Measurements from ENCODE around the gene TUFM.

The TUFM gene

DNA sequence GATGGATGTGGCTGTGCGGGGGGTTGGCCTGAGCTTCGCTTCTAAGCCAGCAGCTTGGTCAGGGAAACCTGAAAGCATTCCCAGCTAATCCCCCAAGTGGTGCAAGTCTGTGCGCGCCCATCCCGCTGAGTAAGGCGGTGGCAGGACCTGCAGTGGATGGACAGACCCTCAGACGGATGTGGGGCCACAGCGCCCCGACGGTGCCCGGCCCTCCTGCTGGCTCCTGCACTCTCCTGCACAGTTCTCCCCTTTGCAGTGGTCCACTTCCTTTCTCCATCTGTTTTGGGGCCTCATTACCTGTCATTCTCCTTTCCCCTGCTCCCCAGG, 34.4 kb upstream of the TUFM start:
- Histone ChIP-seq H3K27ac (replicated peaks; ENCODE audit: low read length) (peak overlapping the region; percentile 36), H3K4ac (ENCODE audit: low read length) (no peak overlapping the region), H3K4me2 (ENCODE audit: insufficient read depth, low read length, poor library complexity, severe bottlenecking) (peak overlapping the region; percentile 74), H3K4me3 (ENCODE audit: low read length in 2 of 2) (no peak overlapping the region), H3K14ac (ENCODE audit: low read length) (no peak overlapping the region), H2BK120ac (ENCODE audit: low read depth, low read length) (no peak overlapping the region), H4K8ac (ENCODE audit: low read depth, low read length) (peak overlapping the region; percentile 6), H3K9me3 (replicated peaks in 1 of 2; ENCODE audit: control insufficient read depth in 2 of 2, insufficient read depth in 1 of 2, low read depth in 1 of 2, low read length in 2 of 2) (no peaks in the 10 kb centered on the region), H2AK5ac (ENCODE audit: low read depth, low read length) (no peak overlapping the region), H2AFZ (ENCODE audit: low read length) (peak overlapping the region; percentile 82), H2BK12ac (ENCODE audit: low read length) (no peak overlapping the region), H3K18ac (ENCODE audit: low read length) (peak overlapping the region; percentile 96), H3K23ac (ENCODE audit: low read depth, low read length, poor library complexity) (peak overlapping the region; percentile 52), H4K91ac (ENCODE audit: low read depth, low read length, poor library complexity) (no peak overlapping the region), H3K79me1 (ENCODE audit: low read depth, low read length) (peaks cover 3% of the 10 kb centered on the region), H2BK5ac (ENCODE audit: low read length) (no peak overlapping the region), H3K27me3 (ENCODE audit: control insufficient read depth in 3 of 3, insufficient read depth in 3 of 3, low read depth in 1 of 3, low read length in 3 of 3) (peaks cover 0 to 4% (median 0%) of the 10 kb centered on the region in 3 experiments), H3K36me3 (replicated peaks in 1 of 2; ENCODE audit: control insufficient read depth in 2 of 2, insufficient read depth in 2 of 2, low read length in 2 of 2) (peaks cover 2% of the 10 kb centered on the region in 2 donors), H2BK15ac (ENCODE audit: low read length) (no peak overlapping the region), H3K4me1 (ENCODE audit: control insufficient read depth in 2 of 2, insufficient read depth in 1 of 2, low read depth in 1 of 2, low read length in 2 of 2) (peaks cover 18 to 56% of the 10 kb centered on the region in 2 donors), H3K9ac (ENCODE audit: low read depth, low read length, poor library complexity) (no peak overlapping the region)
- no CpG with 5 or more reads among the region's 11 CpGs for WGBS, 2 donors (ENCODE audit: extremely low coverage in 2 of 2, insufficient read length in 2 of 2, insufficient replicate concordance in 1 of 2)
- DNase-seq (ENCODE audit: low spot score): no peak

DNA sequence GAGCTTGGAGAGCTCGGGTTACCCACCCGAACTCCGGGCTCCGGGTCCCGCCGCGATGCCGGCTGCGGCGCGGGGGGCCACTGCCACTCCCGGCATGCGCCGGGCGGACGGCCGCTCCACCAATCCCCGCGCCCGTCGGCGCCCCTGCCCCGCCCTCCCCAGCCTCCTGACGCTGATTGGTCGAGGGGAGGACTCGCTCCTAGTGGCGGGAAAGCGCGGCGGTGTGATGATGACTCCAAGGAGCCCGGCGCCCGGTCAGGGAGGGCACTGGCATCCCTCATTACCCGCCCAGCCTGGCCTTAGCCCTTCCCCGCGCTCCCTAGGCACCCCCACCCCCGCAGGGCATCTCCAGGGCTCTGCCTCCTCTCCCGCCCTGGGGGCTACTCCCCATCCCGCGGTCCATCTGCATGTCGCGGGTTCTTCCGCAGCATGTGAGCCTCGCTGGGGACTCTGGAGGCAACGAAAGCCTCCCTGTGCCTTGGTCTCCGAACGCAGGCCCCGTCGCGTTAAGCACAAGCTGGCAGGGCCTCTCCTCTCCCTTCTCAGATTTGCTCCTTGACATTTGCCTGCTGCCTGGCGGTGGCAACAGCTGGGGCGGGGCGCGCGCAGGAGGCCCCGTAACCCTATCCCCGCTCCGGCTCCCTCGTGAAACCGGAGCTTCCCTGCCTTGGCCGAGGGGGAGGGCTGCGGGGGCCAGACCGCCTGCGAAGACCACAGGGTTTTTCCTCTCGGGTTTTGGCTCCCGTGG, 33.9 kb upstream of the TUFM start:
- H3K9ac ChIP-seq (ENCODE audit: low read depth, low read length, poor library complexity): peak overlapping the region; percentile 95
- no peak overlapping the region for H3K14ac ChIP-seq (ENCODE audit: low read length)
- WGBS, 2 donors (ENCODE audit: extremely low coverage in 2 of 2, insufficient read length in 2 of 2, insufficient replicate concordance in 1 of 2): no CpG with 5 or more reads among the region's 66 CpGs
- H2BK15ac ChIP-seq (ENCODE audit: low read length): peak overlapping the region; percentile 74
- H3K79me1 ChIP-seq (ENCODE audit: low read depth, low read length): peaks cover 3% of the 10 kb centered on the region
- H2AFZ ChIP-seq (ENCODE audit: low read length): peak overlapping the region; percentile 82
- peak overlapping the region; percentile 97 for H3K18ac ChIP-seq (ENCODE audit: low read length)
- H3K27ac ChIP-seq (replicated peaks; ENCODE audit: low read length): peak overlapping the region; percentile 90
- H3K4me1 ChIP-seq (ENCODE audit: control insufficient read depth in 2 of 2, insufficient read depth in 1 of 2, low read depth in 1 of 2, low read length in 2 of 2): peaks cover 18 to 60% of the 10 kb centered on the region in 2 donors
- H3K27me3 ChIP-seq (ENCODE audit: control insufficient read depth in 3 of 3, insufficient read depth in 3 of 3, low read depth in 1 of 3, low read length in 3 of 3): peaks cover 0 to 4% (median 0%) of the 10 kb centered on the region in 3 experiments
- peaks cover 0 to 2% of the 10 kb centered on the region in 2 donors for H3K36me3 ChIP-seq (replicated peaks in 1 of 2; ENCODE audit: control insufficient read depth in 2 of 2, insufficient read depth in 2 of 2, low read length in 2 of 2)
- H2BK5ac ChIP-seq (ENCODE audit: low read length): peak overlapping the region; percentile 26
- H2AK5ac ChIP-seq (ENCODE audit: low read depth, low read length): peak overlapping the region; percentile 85
- H3K23ac ChIP-seq (ENCODE audit: low read depth, low read length, poor library complexity): peak overlapping the region; percentile 52
- peak overlapping the region; percentile 89 for H3K4me2 ChIP-seq (ENCODE audit: insufficient read depth, low read length, poor library complexity, severe bottlenecking)
- H3K4ac ChIP-seq (ENCODE audit: low read length): no peak overlapping the region
- no peak overlapping the region for H2BK120ac ChIP-seq (ENCODE audit: low read depth, low read length)
- H2BK12ac ChIP-seq (ENCODE audit: low read length): no peak overlapping the region
- H3K9me3 ChIP-seq (replicated peaks in 1 of 2; ENCODE audit: control insufficient read depth in 2 of 2, insufficient read depth in 1 of 2, low read depth in 1 of 2, low read length in 2 of 2): no peaks in the 10 kb centered on the region
- H4K91ac ChIP-seq (ENCODE audit: low read depth, low read length, poor library complexity): no peak overlapping the region
- DNase-seq (ENCODE audit: low spot score): peak; percentile 85
- H3K4me3 ChIP-seq (ENCODE audit: low read length in 2 of 2): peak overlapping the region; percentile 58 to 87
- H4K8ac ChIP-seq (ENCODE audit: low read depth, low read length): no peak overlapping the region

DNA sequence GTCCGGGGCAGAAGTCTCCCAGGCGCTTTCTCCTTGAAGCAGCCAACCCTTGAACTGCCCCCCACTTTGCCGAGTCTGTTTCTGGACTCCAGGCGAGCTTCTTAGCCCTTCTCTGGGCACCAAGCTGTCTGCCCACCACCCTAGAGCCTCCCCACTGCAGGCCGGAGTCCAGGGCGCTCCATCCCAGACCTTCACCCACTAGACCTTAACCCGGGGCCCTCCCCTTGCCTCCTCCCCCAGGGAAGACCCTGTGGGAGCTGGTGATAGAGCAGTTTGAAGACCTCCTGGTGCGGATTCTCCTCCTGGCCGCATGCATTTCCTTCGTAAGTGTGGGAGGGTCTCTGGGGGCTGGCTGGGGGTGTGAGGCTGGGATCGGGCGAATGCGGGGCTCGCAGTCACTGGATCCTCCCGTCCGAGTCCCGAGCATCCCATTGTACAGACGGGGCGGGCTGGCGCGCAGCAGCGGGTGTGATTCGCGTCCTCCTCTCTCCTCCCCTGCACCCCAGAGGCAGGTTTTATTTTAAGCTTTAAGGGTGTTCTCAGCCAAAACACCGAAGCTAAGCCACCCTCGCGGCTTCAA, 33.2 kb upstream of the TUFM start:
- H2AK5ac ChIP-seq (ENCODE audit: low read depth, low read length): peak overlapping the region; percentile 85
- peak overlapping the region; percentile 44 for H3K23ac ChIP-seq (ENCODE audit: low read depth, low read length, poor library complexity)
- peaks cover 3% of the 10 kb centered on the region for H3K79me1 ChIP-seq (ENCODE audit: low read depth, low read length)
- no peak overlapping the region for H4K8ac ChIP-seq (ENCODE audit: low read depth, low read length)
- H3K4me1 ChIP-seq (ENCODE audit: control insufficient read depth in 2 of 2, insufficient read depth in 1 of 2, low read depth in 1 of 2, low read length in 2 of 2): peaks cover 18 to 60% of the 10 kb centered on the region in 2 donors
- no peak overlapping the region for H2BK5ac ChIP-seq (ENCODE audit: low read length)
- peak overlapping the region; percentile 98 for H3K14ac ChIP-seq (ENCODE audit: low read length)
- peak overlapping the region; percentile 99 for H3K4ac ChIP-seq (ENCODE audit: low read length)
- peak overlapping the region; percentile 86 for H3K9ac ChIP-seq (ENCODE audit: low read depth, low read length, poor library complexity)
- no CpG with 5 or more reads among the region's 27 CpGs for WGBS, 2 donors (ENCODE audit: extremely low coverage in 2 of 2, insufficient read length in 2 of 2, insufficient replicate concordance in 1 of 2)
- no peak overlapping the region for H2BK12ac ChIP-seq (ENCODE audit: low read length)
- peak overlapping the region; percentile 89 for H3K4me2 ChIP-seq (ENCODE audit: insufficient read depth, low read length, poor library complexity, severe bottlenecking)
- H3K9me3 ChIP-seq (replicated peaks in 1 of 2; ENCODE audit: control insufficient read depth in 2 of 2, insufficient read depth in 1 of 2, low read depth in 1 of 2, low read length in 2 of 2): no peaks in the 10 kb centered on the region
- peaks cover 0 to 4% (median 0%) of the 10 kb centered on the region in 3 experiments for H3K27me3 ChIP-seq (ENCODE audit: control insufficient read depth in 3 of 3, insufficient read depth in 3 of 3, low read depth in 1 of 3, low read length in 3 of 3)
- peak overlapping the region; percentile 74 for H2BK15ac ChIP-seq (ENCODE audit: low read length)
- peak overlapping the region; percentile 68 for H3K27ac ChIP-seq (replicated peaks; ENCODE audit: low read length)
- H2BK120ac ChIP-seq (ENCODE audit: low read depth, low read length): no peak overlapping the region
- no peak for DNase-seq (ENCODE audit: low spot score)
- peak overlapping the region; percentile 82 for H2AFZ ChIP-seq (ENCODE audit: low read length)
- H3K4me3 ChIP-seq (ENCODE audit: low read length in 2 of 2): peak overlapping the region; percentile 58 to 87
- H4K91ac ChIP-seq (ENCODE audit: low read depth, low read length, poor library complexity): no peak overlapping the region
- H3K18ac ChIP-seq (ENCODE audit: low read length): peak overlapping the region; percentile 97
- peaks cover 3 to 4% of the 10 kb centered on the region in 2 donors for H3K36me3 ChIP-seq (replicated peaks in 1 of 2; ENCODE audit: control insufficient read depth in 2 of 2, insufficient read depth in 2 of 2, low read length in 2 of 2)
